NCI-H446 (cell line): Measurements from ENCODE around the gene MCU.
"Not testable (repeated sequence)": the region's sequence is repeated elsewhere in the genome, so short reads cannot be mapped to it uniquely, and the experiment has no call there.

ENCODE experiments used
- DNase-seq, 2 experiments: peaks; one replicate each; lab custom pipeline; 2025; lab: John Stamatoyannopoulos, UW

MCU gene

GRCh38 chr10:72731916-72732419, 40.0 kb downstream of the MCU start:
- DNase-seq = no peak

GRCh38 chr10:72732521-72732920, 40.6 kb downstream of the MCU start:
- no peak for DNase-seq

- no peak for DNase-seq
Observed at GRCh38 chr10:72733989-72734388, 42.0 kb downstream of the MCU start.

GRCh38 chr10:72735288-72735936, 43.5 kb downstream of the MCU start:
- DNase-seq = no peak

GRCh38 chr10:72736176-72736827, 44.4 kb downstream of the MCU start:
- DNase-seq = no peak

- DNase-seq = no peak
Observed at GRCh38 chr10:72736828-72737220, 44.9 kb downstream of the MCU start.

- DNase-seq = not testable (repeated sequence)
Observed at GRCh38 chr10:72737357-72737756, 45.4 kb downstream of the MCU start.

- DNase-seq = no peak
Observed at GRCh38 chr10:72738486-72738885, 46.5 kb downstream of the MCU start.

- DNase-seq = peak in 1 of 2 experiments; percentile 1
Observed at GRCh38 chr10:72740528-72740927, 48.6 kb downstream of the MCU start.

GRCh38 chr10:72742092-72742491, 50.1 kb downstream of the MCU start:
- no peak for DNase-seq

- DNase-seq = no peak
Observed at GRCh38 chr10:72742797-72743196, 50.9 kb downstream of the MCU start.

- DNase-seq = no peak
Observed at GRCh38 chr10:72744566-72744965, 52.6 kb downstream of the MCU start.

GRCh38 chr10:72746426-72747363, 54.8 kb downstream of the MCU start:
- no peak for DNase-seq

- DNase-seq = no peak
Observed at GRCh38 chr10:72747521-72747920, 55.6 kb downstream of the MCU start.

- DNase-seq = peak in 1 of 2 experiments; percentile 2
Observed at GRCh38 chr10:72753760-72754231, 61.9 kb downstream of the MCU start.

GRCh38 chr10:72754275-72755032, 62.5 kb downstream of the MCU start:
- no peak for DNase-seq

GRCh38 chr10:72756674-72757385, 64.9 kb downstream of the MCU start:
- DNase-seq = no peak

- no peak for DNase-seq
Observed at GRCh38 chr10:72757732-72758131, 65.8 kb downstream of the MCU start.

GRCh38 chr10:72758930-72759329, 67.0 kb downstream of the MCU start:
- not testable (repeated sequence) for DNase-seq

- no peak for DNase-seq
Observed at GRCh38 chr10:72759584-72759983, 67.6 kb downstream of the MCU start.

- DNase-seq = no peak
Observed at GRCh38 chr10:72761498-72761897, 69.6 kb downstream of the MCU start.
